Right atrium auricular region (tissue), 2 donors: ENCODE results near the gene MAP4K5. TPM values are rescaled to one million over a fixed set of nuclear protein-coding genes. Genes with fewer than 3 reads are reported as not detected.

Source experiments
- DNase-seq: peaks from one replicate; pipeline ENCODE4 v3.0.0-alpha.2; 2019; ENCODE audit warnings: low spot score
- H3K27ac ChIP-seq, 2 donors: fragments of 200-600 bp; sonication (generic); 1 replicate in 1 of 2; 2 replicates in 1 of 2; pipeline ENCODE4 v1.5.1; 2016 to 2019
- H3K27me3 ChIP-seq, 2 donors: fragments of 200-600 bp; sonication (generic); one replicate each; pipeline versions ENCODE4 v1.5.1 to v1.6.0; 2017 to 2019
- H3K36me3 ChIP-seq: fragments of 200-600 bp; sonication (generic); one replicate; pipeline ENCODE4 v1.5.1; 2016
- H3K4me1 ChIP-seq, 2 donors: fragments of 200-600 bp; sonication (generic); one replicate each; pipeline versions ENCODE4 v1.5.1 to v1.6.0; 2017 to 2019
- H3K4me3 ChIP-seq, 2 donors: fragments of 200-600 bp; sonication (generic); 1 replicate in 1 of 2; 2 replicates in 1 of 2; pipeline ENCODE4 v1.5.1; 2017 to 2019; ENCODE audit warnings: mild to moderate bottlenecking in 1 of 2, moderate library complexity in 1 of 2
- H3K9me3 ChIP-seq, 2 donors: fragments of 200-600 bp; sonication (generic); one replicate each; pipeline ENCODE4 v1.5.1; 2019
- total RNA-seq, 2 donors: library from RNA; depleted of rRNA; stranded (reverse); fragments of >200 nt; gene quantifications; one replicate each; pipeline ENCODE4 v1.1.0, GENCODE V29; 2016
- TF ChIP-seq, protein P1 (sequence below), 2 donors: fragments of 200-600 bp; sonication (generic); IDR thresholded peaks; one replicate each; pipeline ENCODE4 v1.5.1; 2019; ENCODE audit warnings: antibody characterized with exemption in 2 of 2

MAP4K5 gene
- total RNA-seq, 2 donors from 2014 or later, result 37.5 to 44.4 TPM

DNA sequence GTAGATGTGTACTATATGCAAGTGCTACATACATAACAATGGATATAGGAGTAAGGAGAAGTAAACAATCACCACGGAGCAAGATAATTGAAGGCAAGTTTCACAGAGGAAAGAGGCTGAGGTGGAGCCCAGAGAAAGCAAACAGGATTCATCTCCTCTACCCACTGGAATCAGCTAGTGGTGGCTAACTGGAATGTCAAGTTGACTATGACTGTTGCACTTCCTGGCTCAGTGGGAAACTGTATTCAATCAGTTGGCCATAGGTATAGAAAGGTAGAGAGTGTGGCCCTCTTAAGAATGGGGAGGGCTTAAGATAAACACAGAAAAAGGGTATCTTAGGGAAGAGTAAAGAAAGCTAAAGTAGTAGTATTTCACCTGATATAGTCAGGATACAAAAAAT lies 62.4 kb downstream of the MAP4K5 start:
- Histone ChIP-seq H3K4me3 (no peak overlapping the region), H3K4me1 (no peaks in the 10 kb centered on the region), H3K27me3 (no peaks in the 10 kb centered on the region), H3K36me3 (peaks cover 53% of the 10 kb centered on the region), H3K9me3 (peaks cover 0 to 26% of the 10 kb centered on the region in 2 donors), H3K27ac (no peak overlapping the region)
- no peak for DNase-seq
- TF ChIP-seq, protein P1, sequence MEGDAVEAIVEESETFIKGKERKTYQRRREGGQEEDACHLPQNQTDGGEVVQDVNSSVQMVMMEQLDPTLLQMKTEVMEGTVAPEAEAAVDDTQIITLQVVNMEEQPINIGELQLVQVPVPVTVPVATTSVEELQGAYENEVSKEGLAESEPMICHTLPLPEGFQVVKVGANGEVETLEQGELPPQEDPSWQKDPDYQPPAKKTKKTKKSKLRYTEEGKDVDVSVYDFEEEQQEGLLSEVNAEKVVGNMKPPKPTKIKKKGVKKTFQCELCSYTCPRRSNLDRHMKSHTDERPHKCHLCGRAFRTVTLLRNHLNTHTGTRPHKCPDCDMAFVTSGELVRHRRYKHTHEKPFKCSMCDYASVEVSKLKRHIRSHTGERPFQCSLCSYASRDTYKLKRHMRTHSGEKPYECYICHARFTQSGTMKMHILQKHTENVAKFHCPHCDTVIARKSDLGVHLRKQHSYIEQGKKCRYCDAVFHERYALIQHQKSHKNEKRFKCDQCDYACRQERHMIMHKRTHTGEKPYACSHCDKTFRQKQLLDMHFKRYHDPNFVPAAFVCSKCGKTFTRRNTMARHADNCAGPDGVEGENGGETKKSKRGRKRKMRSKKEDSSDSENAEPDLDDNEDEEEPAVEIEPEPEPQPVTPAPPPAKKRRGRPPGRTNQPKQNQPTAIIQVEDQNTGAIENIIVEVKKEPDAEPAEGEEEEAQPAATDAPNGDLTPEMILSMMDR (IDR thresholded peaks at IDR 0.05), result no peak

DNA sequence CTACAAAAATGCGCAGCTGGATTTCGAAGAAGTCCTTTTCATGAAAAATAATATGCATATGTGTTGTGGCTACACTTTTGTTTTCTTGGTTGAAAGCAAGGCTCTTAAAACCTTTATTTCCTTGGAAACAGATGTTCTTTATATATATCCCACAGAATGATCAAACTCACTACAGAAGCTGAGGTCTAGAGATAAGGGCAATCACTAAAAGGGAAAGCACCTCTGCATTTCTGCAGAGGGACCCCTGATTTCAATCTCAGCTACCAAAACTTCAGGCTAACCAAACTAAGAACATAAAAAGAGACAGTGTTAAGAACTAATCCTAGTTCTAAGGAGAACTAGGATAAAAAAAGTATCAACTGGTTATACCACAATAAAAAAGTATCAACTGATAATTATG lies 70.3 kb downstream of the MAP4K5 start:
- TF ChIP-seq, protein P1 (IDR thresholded peaks at IDR 0.05), result no peak
- Histone ChIP-seq H3K36me3 (peaks cover 26% of the 10 kb centered on the region), H3K27ac (no peak overlapping the region), H3K4me3 (no peak overlapping the region), H3K27me3 (no peaks in the 10 kb centered on the region), H3K4me1 (no peaks in the 10 kb centered on the region), H3K9me3 (no peaks in the 10 kb centered on the region)
- DNase-seq, result no peak

DNA sequence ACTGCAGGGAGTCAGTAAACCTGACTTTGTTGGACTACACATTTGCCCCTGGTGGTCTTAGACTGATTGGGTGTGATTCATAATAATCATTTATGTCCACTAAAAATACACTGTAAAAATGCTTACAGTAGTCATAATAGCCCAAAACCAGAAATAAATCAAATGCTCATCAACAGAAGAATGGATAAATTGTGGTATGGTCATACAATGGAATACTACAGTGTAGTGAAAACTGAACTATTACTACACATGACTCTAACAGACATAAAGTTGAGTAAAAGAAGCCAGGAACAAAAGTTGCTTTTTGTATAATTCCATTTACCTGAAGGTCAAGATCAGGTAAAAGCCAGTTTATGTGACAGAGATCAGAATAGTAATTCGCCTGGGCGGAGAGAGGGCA lies 78.5 kb downstream of the MAP4K5 start:
- no peaks in the 10 kb centered on the region for H3K27me3 ChIP-seq
- H3K27ac ChIP-seq, result no peak overlapping the region
- no peak for DNase-seq
- H3K4me3 ChIP-seq, result no peak overlapping the region
- H3K4me1 ChIP-seq, result no peaks in the 10 kb centered on the region
- peaks cover 51% of the 10 kb centered on the region for H3K36me3 ChIP-seq
- H3K9me3 ChIP-seq, result no peaks in the 10 kb centered on the region
- TF ChIP-seq, protein P1 (IDR thresholded peaks at IDR 0.05), result no peak

DNA sequence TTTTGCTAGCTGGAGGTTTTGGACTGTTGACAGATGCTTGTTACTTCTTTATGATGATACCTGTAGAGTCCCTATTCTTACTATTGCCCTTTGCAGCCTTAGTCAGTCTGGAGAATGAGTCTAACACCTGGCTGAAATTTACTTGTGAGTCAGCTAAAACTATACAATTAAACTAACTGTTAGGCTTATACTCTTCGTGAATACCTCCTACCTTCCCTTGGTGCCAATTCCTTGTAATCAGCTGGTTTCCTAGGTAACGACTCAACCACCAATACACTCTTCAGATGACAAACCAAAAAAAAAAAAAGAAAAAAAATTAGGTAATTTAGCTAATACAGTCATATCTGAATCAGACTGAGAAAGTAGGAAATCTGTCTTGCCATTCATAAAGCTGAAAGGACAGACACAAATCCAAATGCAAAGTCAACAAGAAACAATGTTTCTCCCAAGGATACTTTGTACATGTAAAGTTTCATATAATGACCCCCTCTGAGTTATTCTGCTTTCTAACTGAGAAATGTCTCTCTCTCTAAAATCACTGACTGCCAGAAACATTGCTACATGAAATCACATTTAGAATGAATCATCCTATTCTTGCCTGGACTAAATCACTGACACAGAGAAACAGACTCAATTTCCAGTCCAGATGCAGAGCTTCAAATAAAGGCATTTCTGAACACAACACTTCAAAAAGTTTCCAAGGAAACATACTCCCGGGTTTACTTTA lies 79.2 kb downstream of the MAP4K5 start:
- Histone ChIP-seq H3K9me3 (no peaks in the 10 kb centered on the region), H3K4me3 (no peak overlapping the region), H3K27ac (no peak overlapping the region), H3K27me3 (no peaks in the 10 kb centered on the region), H3K4me1 (no peaks in the 10 kb centered on the region), H3K36me3 (peaks cover 51% of the 10 kb centered on the region)
- TF ChIP-seq, protein P1 (IDR thresholded peaks at IDR 0.05), result no peak
- DNase-seq, result no peak

DNA sequence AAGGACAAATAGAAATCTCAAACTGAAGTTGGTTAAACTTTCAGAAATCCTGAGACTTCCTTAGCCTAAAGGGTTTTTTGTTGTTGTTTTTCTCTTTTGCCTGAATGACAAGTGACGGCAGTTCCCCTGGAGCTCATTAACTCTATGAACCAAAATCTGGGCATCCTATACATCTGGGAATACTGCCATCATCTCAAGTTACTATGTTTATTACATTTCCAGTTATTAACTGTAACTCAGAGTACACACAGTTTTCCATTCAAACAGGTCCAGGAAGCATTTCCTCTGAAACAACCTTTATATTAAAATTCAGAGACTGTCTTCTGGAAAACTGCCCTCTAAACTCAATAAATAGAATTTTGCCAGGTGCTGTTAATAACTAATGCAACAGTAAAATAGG lies 80.1 kb downstream of the MAP4K5 start:
- Histone ChIP-seq H3K27ac (no peak overlapping the region), H3K27me3 (no peaks in the 10 kb centered on the region), H3K4me1 (no peaks in the 10 kb centered on the region), H3K36me3 (peaks cover 51% of the 10 kb centered on the region), H3K4me3 (no peak overlapping the region), H3K9me3 (no peaks in the 10 kb centered on the region)
- no peak for DNase-seq
- TF ChIP-seq, protein P1 (IDR thresholded peaks at IDR 0.05), result no peak

DNA sequence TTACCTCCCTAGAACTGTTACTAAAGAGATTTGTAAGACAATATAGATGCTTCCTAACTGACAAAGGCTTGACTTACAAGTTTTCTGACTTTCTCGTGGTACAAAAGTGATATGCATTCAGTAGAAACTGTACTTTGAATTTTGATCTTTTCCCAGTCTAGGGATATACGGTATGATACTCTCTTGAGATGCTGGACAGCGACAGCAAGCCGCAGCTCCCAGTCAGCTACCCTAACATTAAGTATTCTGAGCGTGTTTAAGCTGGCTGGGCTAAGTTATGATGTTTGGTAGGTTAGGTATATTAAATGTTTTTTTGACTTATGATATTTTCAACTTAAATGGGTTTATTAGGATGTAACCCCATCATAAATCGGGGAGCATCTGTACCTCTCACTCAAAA lies 80.5 kb downstream of the MAP4K5 start:
- TF ChIP-seq, protein P1 (IDR thresholded peaks at IDR 0.05), result no peak

More for the DNA sequence above, 80.5 kb downstream of the MAP4K5 start:
- no peak for DNase-seq
- Histone ChIP-seq H3K4me3 (no peak overlapping the region), H3K36me3 (peaks cover 52% of the 10 kb centered on the region), H3K27me3 (no peaks in the 10 kb centered on the region), H3K9me3 (no peaks in the 10 kb centered on the region), H3K4me1 (no peaks in the 10 kb centered on the region), H3K27ac (no peak overlapping the region)
